ENCODE measurements around the gene S1PR2. TPM values are rescaled to one million over a fixed set of nuclear protein-coding genes. Genes with fewer than 3 reads are reported as not detected.
A peak's percentile ranks its signal among the peaks of the same experiment; 100 is the strongest.
"Not testable (repeated sequence)": the region's sequence is repeated elsewhere in the genome, so short reads cannot be mapped to it uniquely, and the experiment has no call there.

S1PR2 gene
- total and polyA plus RNA-seq, 2 donors (not counting 3 experiments of a cell fraction or from before 2014, with no cell fraction given): 0.70 to 1.0 TPM

- H3K4me2 ChIP-seq (ENCODE audit: insufficient read depth, low read length); FAIRE-seq; H3K27me3 ChIP-seq (ENCODE audit: control insufficient read depth in 2 of 2, insufficient read depth in 2 of 2, low read length in 2 of 2); DNase-seq (ENCODE audit: low read depth, low spot score); H3K9ac ChIP-seq (replicated peaks; ENCODE audit: extremely low read depth, insufficient read depth, low read length); POLR2A ChIA-PET; H3K9me1 ChIP-seq (replicated peaks; ENCODE audit: control insufficient read depth, extremely low read depth, insufficient read depth, low read length); H3K4me3 ChIP-seq (replicated peaks in 1 of 3; ENCODE audit: insufficient read depth in 1 of 3, low read depth in 1 of 3, low read length in 3 of 3); BruUV-seq (replicated peaks); H3K27ac ChIP-seq (ENCODE audit: insufficient read depth, low read depth, low read length); H3K9me3 ChIP-seq (replicated peaks; ENCODE audit: control insufficient read depth, insufficient read depth, low read length); H3K4me1 ChIP-seq (ENCODE audit: control insufficient read depth, extremely low read depth, insufficient read depth, low read length); H4K20me1 ChIP-seq (replicated peaks; ENCODE audit: control insufficient read depth, extremely low read depth, insufficient read depth, low read length); dilution Hi-C loops (cut with MboI; ENCODE audit: extremely low pct_ligation_motif_present, low sequenced_read_pairs); H3K36me3 ChIP-seq (ENCODE audit: control insufficient read depth in 2 of 2, extremely low read depth in 1 of 2, insufficient read depth in 2 of 2, low read length in 2 of 2); H3K79me2 ChIP-seq (ENCODE audit: control insufficient read depth, insufficient read depth, low read length); H2AFZ ChIP-seq (ENCODE audit: low read depth, low read length): not testable (repeated sequence)
- intact Hi-C loops (cut with micrococcal nuclease): loop anchor here (10.0 kb wide), 2 partner anchors 94 to 186 kb away; partner anchors contain the start of genes ANGPTL6, PPAN and TYK2
- CTCF ChIA-PET: interaction anchor here (1.4 to 1.9 kb wide), 4 partner anchors 11 to 51 kb away, joined by 3 to 7 read pairs (median 5); no protein-coding TSS in a partner anchor
Observed at GRCh38 chr19:10198889-10199644, 32.1 kb downstream of the S1PR2 start.

GRCh38 chr19:10195199-10195519 is 36.0 kb downstream of the S1PR2 start:
- Histone ChIP-seq H2AFZ (ENCODE audit: low read depth, low read length) (peak overlapping the region; percentile 49), H3K4me1 (ENCODE audit: control insufficient read depth, extremely low read depth, insufficient read depth, low read length) (peaks cover 16% of the 10 kb centered on the region), H3K9me1 (replicated peaks; ENCODE audit: control insufficient read depth, extremely low read depth, insufficient read depth, low read length) (no peaks in the 10 kb centered on the region), H3K4me3 (replicated peaks in 1 of 3; ENCODE audit: insufficient read depth in 1 of 3, low read depth in 1 of 3, low read length in 3 of 3) (peak overlapping the region in 1 of 3 experiments; percentile 43), H3K4me2 (ENCODE audit: insufficient read depth, low read length) (peak overlapping the region; percentile 26), H4K20me1 (replicated peaks; ENCODE audit: control insufficient read depth, extremely low read depth, insufficient read depth, low read length) (no peaks in the 10 kb centered on the region), H3K79me2 (ENCODE audit: control insufficient read depth, insufficient read depth, low read length) (peaks cover 41% of the 10 kb centered on the region), H3K9me3 (replicated peaks; ENCODE audit: control insufficient read depth, insufficient read depth, low read length) (no peaks in the 10 kb centered on the region), H3K9ac (replicated peaks; ENCODE audit: extremely low read depth, insufficient read depth, low read length) (peak overlapping the region; percentile 1), H3K36me3 (ENCODE audit: control insufficient read depth in 2 of 2, extremely low read depth in 1 of 2, insufficient read depth in 2 of 2, low read length in 2 of 2) (no peaks in the 10 kb centered on the region), H3K27ac (ENCODE audit: insufficient read depth, low read depth, low read length) (no peak overlapping the region), H3K27me3 (ENCODE audit: control insufficient read depth in 2 of 2, insufficient read depth in 2 of 2, low read length in 2 of 2) (no peaks in the 10 kb centered on the region)
- FAIRE-seq (no peak), DNase-seq (ENCODE audit: low read depth, low spot score) (no peak)
- dilution Hi-C loops (cut with MboI; ENCODE audit: extremely low pct_ligation_motif_present, low sequenced_read_pairs): no loop called here
- POLR2A ChIA-PET: no interaction called here
- TF ChIP-seq MAX (IDR thresholded peaks at IDR 0.05; ENCODE audit: insufficient read depth, insufficient read length) (no peak), EZH2 (IDR thresholded peaks at IDR 0.05; ENCODE audit: borderline replicate concordance, low read depth, low read length, severe bottlenecking) (no peak), JUN (IDR thresholded peaks at IDR 0.05; ENCODE audit: borderline replicate concordance, insufficient read depth, insufficient read length, low read depth) (no peak), GATA2 (IDR thresholded peaks at IDR 0.05; ENCODE audit: insufficient read depth, insufficient read length, low read depth, low read length) (no peak), POLR2A (IDR thresholded peaks at IDR 0.05; ENCODE audit: low read depth, low read length) (no peak), MYC (IDR thresholded peaks at IDR 0.05; ENCODE audit: low read depth, low read length) (no peak), POLR2AphosphoS5 (IDR thresholded peaks at IDR 0.05; ENCODE audit: insufficient read depth, low read depth, low read length) (no peak), FOS (IDR thresholded peaks at IDR 0.05; ENCODE audit: borderline replicate concordance, insufficient read depth, low read length) (no peak), CTCF (IDR thresholded peaks at IDR 0.05; ENCODE audit: extremely low read depth in 1 of 2, insufficient read depth in 1 of 2, low read depth in 1 of 2, low read length in 2 of 2) (no peak)
- CTCF ChIA-PET: interaction anchor here (1.0 to 2.3 kb wide), 4 partner anchors 25 to 73 kb away, joined by 3 to 9 read pairs (median 5); no protein-coding TSS in a partner anchor
- intact Hi-C loops (cut with micrococcal nuclease): loop anchor here (2.0 to 10.0 kb wide), 3 partner anchors 36 to 190 kb away; partner anchors contain the start of genes ANGPTL6, PPAN, S1PR2 and TYK2
- BruUV-seq (replicated peaks): no TSS peak
